C4-2B (cell line): Measurements from ENCODE around the gene RTCA.
A peak's percentile ranks its signal among the peaks of the same experiment; 100 is the strongest.
"Not testable (repeated sequence)": the region's sequence is repeated elsewhere in the genome, so short reads cannot be mapped to it uniquely, and the experiment has no call there.

Experiments used
- H3K27ac ChIP-seq: fragments of 450-650 bp; 2 replicates; pipeline ENCODE4 v1.5.1; 2017
- ZFX ChIP-seq: fragments of 450-650 bp; IDR thresholded peaks from 2 replicates; pipeline ENCODE4 v1.6.1; 2017
- TF ChIP-seq, protein P1 (sequence below): fragments of 450-650 bp; conservative IDR thresholded peaks from 2 replicates; pipeline ENCODE4 v1.5.1; 2017; ENCODE audit warnings: mild to moderate bottlenecking

Gene RTCA

DNA sequence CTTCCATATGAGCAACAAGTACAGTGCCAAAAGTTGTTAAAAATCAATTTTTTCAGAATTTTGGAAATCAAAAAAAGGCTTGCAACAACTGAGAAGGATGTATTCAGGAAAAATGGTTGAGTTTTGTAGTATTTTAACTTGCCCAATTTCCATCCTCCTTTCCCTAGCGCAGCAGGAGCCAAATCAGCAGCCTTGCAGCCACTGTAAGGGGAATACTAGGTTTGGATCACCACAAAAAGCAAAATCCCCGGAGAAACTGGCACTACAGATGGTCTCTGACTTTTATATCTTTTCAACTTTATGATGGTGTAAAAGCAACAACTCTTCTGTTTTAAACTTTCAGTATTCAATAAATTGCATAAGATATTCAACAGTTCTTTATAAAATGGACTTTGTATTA, 34.3 kb upstream of the RTCA start:
- H3K27ac ChIP-seq: no peak overlapping the region

GRCh38 chr1:100232156-100232555, 33.9 kb upstream of the RTCA start:
- TF ChIP-seq, protein P1, sequence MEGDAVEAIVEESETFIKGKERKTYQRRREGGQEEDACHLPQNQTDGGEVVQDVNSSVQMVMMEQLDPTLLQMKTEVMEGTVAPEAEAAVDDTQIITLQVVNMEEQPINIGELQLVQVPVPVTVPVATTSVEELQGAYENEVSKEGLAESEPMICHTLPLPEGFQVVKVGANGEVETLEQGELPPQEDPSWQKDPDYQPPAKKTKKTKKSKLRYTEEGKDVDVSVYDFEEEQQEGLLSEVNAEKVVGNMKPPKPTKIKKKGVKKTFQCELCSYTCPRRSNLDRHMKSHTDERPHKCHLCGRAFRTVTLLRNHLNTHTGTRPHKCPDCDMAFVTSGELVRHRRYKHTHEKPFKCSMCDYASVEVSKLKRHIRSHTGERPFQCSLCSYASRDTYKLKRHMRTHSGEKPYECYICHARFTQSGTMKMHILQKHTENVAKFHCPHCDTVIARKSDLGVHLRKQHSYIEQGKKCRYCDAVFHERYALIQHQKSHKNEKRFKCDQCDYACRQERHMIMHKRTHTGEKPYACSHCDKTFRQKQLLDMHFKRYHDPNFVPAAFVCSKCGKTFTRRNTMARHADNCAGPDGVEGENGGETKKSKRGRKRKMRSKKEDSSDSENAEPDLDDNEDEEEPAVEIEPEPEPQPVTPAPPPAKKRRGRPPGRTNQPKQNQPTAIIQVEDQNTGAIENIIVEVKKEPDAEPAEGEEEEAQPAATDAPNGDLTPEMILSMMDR: no peak
- TF ChIP-seq ZFX: no peak
- no peak overlapping the region for H3K27ac ChIP-seq

More for the DNA sequence above, 34.3 kb upstream of the RTCA start:
- TF ChIP-seq, protein P1: no peak

DNA sequence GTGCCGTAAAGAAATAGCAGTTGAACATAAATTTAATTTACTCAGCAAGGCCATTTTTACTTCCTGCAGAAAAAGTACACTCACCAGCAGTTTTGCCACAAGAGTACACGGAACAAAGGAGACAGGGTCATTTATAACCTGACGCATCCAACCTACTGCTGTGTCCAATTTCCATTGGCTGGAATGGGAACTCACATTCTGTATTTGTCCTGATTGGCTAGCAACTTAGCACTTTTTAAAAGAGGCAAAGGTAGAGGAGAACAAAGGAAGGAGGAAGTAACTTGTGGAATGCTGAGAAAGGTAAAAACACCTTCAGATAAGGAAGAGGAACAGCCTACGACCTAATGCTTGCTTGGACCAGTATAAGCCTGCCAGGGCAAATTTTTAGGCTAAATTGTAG, 32.5 kb upstream of the RTCA start:
- not testable (repeated sequence) for H3K27ac ChIP-seq

- TF ChIP-seq ZFX: no peak
- TF ChIP-seq, protein P1: no peak
- no peak overlapping the region for H3K27ac ChIP-seq
Observed at GRCh38 chr1:100234432-100234831, 31.6 kb upstream of the RTCA start.

DNA sequence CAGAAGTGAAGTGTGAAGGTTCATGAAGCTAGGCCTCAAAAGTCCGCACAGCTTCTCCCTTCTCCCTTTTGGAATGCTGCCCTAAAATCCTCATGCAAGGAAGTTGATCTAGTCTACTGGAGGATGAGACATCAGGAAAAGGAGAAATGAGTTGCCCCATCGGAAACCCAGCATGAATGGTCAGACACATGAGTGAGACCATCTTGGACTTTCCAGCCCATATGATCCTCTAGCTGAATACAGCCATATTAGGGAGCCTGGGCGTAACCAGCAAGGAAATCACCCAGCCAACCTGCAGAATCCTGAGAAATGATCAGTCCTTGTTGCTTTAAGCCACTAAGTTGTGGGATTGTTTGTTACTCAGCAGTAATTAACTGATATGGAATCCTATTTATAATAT, 28.9 kb upstream of the RTCA start:
- TF ChIP-seq ZFX: no peak
- TF ChIP-seq, protein P1: no peak
- no peak overlapping the region for H3K27ac ChIP-seq

DNA sequence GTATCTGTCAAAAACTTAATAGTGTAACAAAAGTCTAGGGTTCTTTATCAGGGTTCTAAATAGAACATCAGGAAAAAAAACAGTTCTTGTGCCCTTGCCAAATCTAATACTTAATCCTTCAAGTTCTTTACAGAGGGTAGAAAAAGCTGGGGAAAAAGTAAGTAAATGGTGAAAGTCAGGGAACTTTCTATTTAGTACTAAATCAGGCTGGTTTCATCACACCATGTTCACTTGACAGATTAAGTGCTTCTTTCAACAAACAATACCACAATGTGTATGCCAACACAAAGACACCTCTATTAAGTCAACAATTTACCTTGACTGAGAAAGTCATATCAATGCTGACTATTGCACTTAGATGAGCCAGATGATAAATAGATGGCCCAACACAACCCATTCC, 26.1 kb upstream of the RTCA start:
- peak overlapping the region; percentile 69 for H3K27ac ChIP-seq
- no peak for TF ChIP-seq ZFX
- TF ChIP-seq, protein P1: no peak

DNA sequence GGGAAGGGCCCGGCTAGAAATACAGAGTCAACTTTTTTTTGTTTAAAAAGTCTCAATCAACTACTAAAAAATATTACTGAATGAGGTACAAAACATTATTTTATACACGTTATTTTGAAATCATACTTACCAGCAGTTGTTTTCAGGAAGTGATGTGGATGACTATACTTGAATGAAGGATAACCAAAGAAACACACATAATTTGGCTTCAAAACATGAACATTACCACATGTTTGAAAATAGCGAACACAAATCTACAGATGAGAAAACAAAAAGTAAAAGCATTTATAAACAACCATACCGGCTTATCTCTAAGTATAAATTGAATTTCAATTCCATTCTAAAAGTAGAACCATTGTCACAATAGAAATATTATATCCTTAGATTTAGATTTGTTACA, 25.4 kb upstream of the RTCA start:
- no peak overlapping the region; the same call in 1 of the 2 replicates for H3K27ac ChIP-seq
- TF ChIP-seq ZFX: no peak

GRCh38 chr1:100246738-100247137, 19.3 kb upstream of the RTCA start:
- no peak overlapping the region for H3K27ac ChIP-seq
- TF ChIP-seq, protein P1: no peak
- no peak for TF ChIP-seq ZFX

GRCh38 chr1:100249155-100249536, 16.9 kb upstream of the RTCA start:
- H3K27ac ChIP-seq: peak overlapping the region; percentile 98
- TF ChIP-seq, protein P1: no peak
- TF ChIP-seq ZFX: no peak
